H1 (cell line): ENCODE data around the gene ZMIZ1. TPM values are rescaled to one million over a fixed set of nuclear protein-coding genes. Genes with fewer than 3 reads are reported as not detected.

ENCODE experiments used
- CHD2 ChIP-seq: IDR thresholded peaks from 2 replicates; pipeline ENCODE4 v1.6.1; 2012; ENCODE audit warnings: low read length, improper control_type of control experiment
- CTBP2 ChIP-seq: IDR thresholded peaks from 2 replicates; pipeline ENCODE4 v1.7.0; 2011; ENCODE audit warnings: borderline replicate concordance, mild to moderate bottlenecking, moderate library complexity, mixed read lengths, low read length; ENCODE audit not compliant: insufficient read depth, insufficient read length
- EP300 ChIP-seq, 2 experiments: IDR thresholded peaks; 1 replicate in 1 of 2; 2 replicates in 1 of 2; pipeline ENCODE4 v1.6.1; 2011 to 2012; ENCODE audit warnings: low read depth in 2 of 2, low read length in 2 of 2, mild to moderate bottlenecking in 2 of 2, borderline replicate concordance in 1 of 2, inconsistent platforms in 1 of 2, moderate library complexity in 1 of 2
- EZH2 ChIP-seq: fragments of 200-600 bp; sonication (generic); IDR thresholded peaks from 2 replicates; pipeline ENCODE4 v1.7.1; 2012; ENCODE audit warnings: low read depth, mild to moderate bottlenecking, moderate library complexity, low read length, inconsistent platforms; ENCODE audit not compliant: severe bottlenecking
- HDAC2 ChIP-seq, 2 experiments: fragments of 300-600 bp in 1 of 2; sonication (generic) in 1 of 2; IDR thresholded peaks; 2 replicates each; pipeline ENCODE4 v1.6.1; 2011 to 2012; ENCODE audit warnings: low read depth in 2 of 2, low read length in 2 of 2, mild to moderate bottlenecking in 2 of 2, moderate library complexity in 2 of 2, borderline replicate concordance in 1 of 2, inconsistent platforms in 1 of 2
- KDM1A ChIP-seq: fragments of 200-600, 300-600 bp; sonication (generic); IDR thresholded peaks from 2 replicates; pipeline ENCODE4 v1.7.1; 2016; ENCODE audit warnings: mild to moderate bottlenecking, low read length, borderline replicate concordance
- POU5F1 ChIP-seq: IDR thresholded peaks from 2 replicates; pipeline ENCODE4 v1.6.1; 2011; ENCODE audit warnings: low read depth, mild to moderate bottlenecking, low read length, moderate library complexity
- RXRA ChIP-seq: IDR thresholded peaks from 2 replicates; pipeline ENCODE4 v1.6.1; 2011; ENCODE audit warnings: low read depth, mild to moderate bottlenecking, low read length, moderate library complexity; ENCODE audit not compliant: insufficient read depth
- SUZ12 ChIP-seq: fragments of 200-600 bp; sonication (generic); IDR thresholded peaks from 2 replicates; pipeline ENCODE4 v1.6.1; 2012; ENCODE audit warnings: mild to moderate bottlenecking, inconsistent platforms, low read length, moderate library complexity, mixed read lengths
- TCF12 ChIP-seq: IDR thresholded peaks from 2 replicates; pipeline ENCODE4 v1.6.1; 2011; ENCODE audit warnings: low read depth, mild to moderate bottlenecking, low read length
- polyA plus RNA-seq, 7 experiments: library from polyadenylated mRNA; depleted of rRNA in 3 of 7; stranded (reverse) in 5 of 7; unstranded in 2 of 7; fragments of >200 nt in 5 of 7; fragments of 200-250 nt in 2 of 7; gene quantifications; 1 replicate in 5 of 7; 2 replicates in 1 of 7; 4 replicates in 1 of 7; pipeline versions ENCODE4 v1.2.1 to v1.2.3, GENCODE V29; 2011 to 2013; ENCODE audit warnings: missing spikeins in 2 of 7, mixed read lengths in 2 of 7
- total RNA-seq: library from RNA; stranded (reverse); fragmentation: NEBNext Ultra II Directional; extraction: Animal tissue kit (Norgen Biotek cat#: 25700); gene quantifications from 2 replicates; pipeline ENCODE4 v1.2.1, GENCODE V29; 2021
- TF ChIP-seq, protein P1 (sequence below): fragments of 300-600 bp; sonication (generic); IDR thresholded peaks from 2 replicates; pipeline ENCODE4 v1.7.1; 2012; ENCODE audit warnings: low read length, moderate library complexity, mild to moderate bottlenecking, inconsistent platforms; ENCODE audit not compliant: insufficient replicate concordance

The ZMIZ1 gene
- total and polyA plus RNA-seq, 2 of the 8 experiments (the other 6 are each of a cell fraction or from before 2014, with no cell fraction given), result 8.1 to 28.0 TPM

DNA sequence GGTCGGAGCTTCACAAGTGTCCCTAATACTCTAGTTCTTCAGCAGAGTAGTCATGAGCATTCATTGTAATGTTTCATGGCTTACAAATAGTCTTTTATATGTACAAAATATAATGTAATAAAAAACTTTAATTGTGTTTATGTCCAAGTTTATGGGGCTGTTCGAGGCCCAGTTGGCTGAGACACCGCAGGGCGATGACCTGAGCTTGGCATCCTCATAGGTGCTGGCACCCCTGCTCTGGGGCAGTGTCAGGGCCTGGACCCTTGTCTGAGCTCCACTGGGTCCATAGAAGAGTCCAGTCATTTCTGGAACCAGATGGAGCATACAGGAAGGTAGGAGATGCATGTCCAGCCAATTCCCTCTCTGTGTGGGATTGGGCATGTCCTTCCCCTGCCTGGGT lies 12.9 kb upstream of the ZMIZ1 start (continued):
- TF ChIP-seq, protein P1, sequence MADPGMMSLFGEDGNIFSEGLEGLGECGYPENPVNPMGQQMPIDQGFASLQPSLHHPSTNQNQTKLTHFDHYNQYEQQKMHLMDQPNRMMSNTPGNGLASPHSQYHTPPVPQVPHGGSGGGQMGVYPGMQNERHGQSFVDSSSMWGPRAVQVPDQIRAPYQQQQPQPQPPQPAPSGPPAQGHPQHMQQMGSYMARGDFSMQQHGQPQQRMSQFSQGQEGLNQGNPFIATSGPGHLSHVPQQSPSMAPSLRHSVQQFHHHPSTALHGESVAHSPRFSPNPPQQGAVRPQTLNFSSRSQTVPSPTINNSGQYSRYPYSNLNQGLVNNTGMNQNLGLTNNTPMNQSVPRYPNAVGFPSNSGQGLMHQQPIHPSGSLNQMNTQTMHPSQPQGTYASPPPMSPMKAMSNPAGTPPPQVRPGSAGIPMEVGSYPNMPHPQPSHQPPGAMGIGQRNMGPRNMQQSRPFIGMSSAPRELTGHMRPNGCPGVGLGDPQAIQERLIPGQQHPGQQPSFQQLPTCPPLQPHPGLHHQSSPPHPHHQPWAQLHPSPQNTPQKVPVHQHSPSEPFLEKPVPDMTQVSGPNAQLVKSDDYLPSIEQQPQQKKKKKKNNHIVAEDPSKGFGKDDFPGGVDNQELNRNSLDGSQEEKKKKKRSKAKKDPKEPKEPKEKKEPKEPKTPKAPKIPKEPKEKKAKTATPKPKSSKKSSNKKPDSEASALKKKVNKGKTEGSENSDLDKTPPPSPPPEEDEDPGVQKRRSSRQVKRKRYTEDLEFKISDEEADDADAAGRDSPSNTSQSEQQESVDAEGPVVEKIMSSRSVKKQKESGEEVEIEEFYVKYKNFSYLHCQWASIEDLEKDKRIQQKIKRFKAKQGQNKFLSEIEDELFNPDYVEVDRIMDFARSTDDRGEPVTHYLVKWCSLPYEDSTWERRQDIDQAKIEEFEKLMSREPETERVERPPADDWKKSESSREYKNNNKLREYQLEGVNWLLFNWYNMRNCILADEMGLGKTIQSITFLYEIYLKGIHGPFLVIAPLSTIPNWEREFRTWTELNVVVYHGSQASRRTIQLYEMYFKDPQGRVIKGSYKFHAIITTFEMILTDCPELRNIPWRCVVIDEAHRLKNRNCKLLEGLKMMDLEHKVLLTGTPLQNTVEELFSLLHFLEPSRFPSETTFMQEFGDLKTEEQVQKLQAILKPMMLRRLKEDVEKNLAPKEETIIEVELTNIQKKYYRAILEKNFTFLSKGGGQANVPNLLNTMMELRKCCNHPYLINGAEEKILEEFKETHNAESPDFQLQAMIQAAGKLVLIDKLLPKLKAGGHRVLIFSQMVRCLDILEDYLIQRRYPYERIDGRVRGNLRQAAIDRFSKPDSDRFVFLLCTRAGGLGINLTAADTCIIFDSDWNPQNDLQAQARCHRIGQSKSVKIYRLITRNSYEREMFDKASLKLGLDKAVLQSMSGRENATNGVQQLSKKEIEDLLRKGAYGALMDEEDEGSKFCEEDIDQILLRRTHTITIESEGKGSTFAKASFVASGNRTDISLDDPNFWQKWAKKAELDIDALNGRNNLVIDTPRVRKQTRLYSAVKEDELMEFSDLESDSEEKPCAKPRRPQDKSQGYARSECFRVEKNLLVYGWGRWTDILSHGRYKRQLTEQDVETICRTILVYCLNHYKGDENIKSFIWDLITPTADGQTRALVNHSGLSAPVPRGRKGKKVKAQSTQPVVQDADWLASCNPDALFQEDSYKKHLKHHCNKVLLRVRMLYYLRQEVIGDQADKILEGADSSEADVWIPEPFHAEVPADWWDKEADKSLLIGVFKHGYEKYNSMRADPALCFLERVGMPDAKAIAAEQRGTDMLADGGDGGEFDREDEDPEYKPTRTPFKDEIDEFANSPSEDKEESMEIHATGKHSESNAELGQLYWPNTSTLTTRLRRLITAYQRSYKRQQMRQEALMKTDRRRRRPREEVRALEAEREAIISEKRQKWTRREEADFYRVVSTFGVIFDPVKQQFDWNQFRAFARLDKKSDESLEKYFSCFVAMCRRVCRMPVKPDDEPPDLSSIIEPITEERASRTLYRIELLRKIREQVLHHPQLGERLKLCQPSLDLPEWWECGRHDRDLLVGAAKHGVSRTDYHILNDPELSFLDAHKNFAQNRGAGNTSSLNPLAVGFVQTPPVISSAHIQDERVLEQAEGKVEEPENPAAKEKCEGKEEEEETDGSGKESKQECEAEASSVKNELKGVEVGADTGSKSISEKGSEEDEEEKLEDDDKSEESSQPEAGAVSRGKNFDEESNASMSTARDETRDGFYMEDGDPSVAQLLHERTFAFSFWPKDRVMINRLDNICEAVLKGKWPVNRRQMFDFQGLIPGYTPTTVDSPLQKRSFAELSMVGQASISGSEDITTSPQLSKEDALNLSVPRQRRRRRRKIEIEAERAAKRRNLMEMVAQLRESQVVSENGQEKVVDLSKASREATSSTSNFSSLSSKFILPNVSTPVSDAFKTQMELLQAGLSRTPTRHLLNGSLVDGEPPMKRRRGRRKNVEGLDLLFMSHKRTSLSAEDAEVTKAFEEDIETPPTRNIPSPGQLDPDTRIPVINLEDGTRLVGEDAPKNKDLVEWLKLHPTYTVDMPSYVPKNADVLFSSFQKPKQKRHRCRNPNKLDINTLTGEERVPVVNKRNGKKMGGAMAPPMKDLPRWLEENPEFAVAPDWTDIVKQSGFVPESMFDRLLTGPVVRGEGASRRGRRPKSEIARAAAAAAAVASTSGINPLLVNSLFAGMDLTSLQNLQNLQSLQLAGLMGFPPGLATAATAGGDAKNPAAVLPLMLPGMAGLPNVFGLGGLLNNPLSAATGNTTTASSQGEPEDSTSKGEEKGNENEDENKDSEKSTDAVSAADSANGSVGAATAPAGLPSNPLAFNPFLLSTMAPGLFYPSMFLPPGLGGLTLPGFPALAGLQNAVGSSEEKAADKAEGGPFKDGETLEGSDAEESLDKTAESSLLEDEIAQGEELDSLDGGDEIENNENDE, result no peak
- TF ChIP-seq SUZ12 (no peak), CTBP2 (no peak), EP300 (IDR thresholded peaks at IDR 0.05; ENCODE audit: borderline replicate concordance in 1 of 2, low read depth in 2 of 2, low read length in 2 of 2) (no peak), CHD2 (no peak), HDAC2 (IDR thresholded peaks at IDR 0.05; ENCODE audit: borderline replicate concordance in 1 of 2, low read depth in 2 of 2, low read length in 2 of 2) (no peak), RXRA (no peak), TCF12 (no peak), KDM1A (no peak), POU5F1 (no peak), EZH2 (no peak)
